Stimulated activated CD8-positive, alpha-beta memory T cell treated with anti-CD3 and anti-CD28 coated beads, Interleukin-7, amount 100 ng/mL, for 24 hours (primary cell): ENCODE measurements around the gene LEMD2.

ENCODE experiments used
- DNase-seq: peaks from one replicate; pipeline ENCODE4 v3.0.0-alpha.2; 2020; ENCODE audit warnings: low read depth

LEMD2 gene

DNA sequence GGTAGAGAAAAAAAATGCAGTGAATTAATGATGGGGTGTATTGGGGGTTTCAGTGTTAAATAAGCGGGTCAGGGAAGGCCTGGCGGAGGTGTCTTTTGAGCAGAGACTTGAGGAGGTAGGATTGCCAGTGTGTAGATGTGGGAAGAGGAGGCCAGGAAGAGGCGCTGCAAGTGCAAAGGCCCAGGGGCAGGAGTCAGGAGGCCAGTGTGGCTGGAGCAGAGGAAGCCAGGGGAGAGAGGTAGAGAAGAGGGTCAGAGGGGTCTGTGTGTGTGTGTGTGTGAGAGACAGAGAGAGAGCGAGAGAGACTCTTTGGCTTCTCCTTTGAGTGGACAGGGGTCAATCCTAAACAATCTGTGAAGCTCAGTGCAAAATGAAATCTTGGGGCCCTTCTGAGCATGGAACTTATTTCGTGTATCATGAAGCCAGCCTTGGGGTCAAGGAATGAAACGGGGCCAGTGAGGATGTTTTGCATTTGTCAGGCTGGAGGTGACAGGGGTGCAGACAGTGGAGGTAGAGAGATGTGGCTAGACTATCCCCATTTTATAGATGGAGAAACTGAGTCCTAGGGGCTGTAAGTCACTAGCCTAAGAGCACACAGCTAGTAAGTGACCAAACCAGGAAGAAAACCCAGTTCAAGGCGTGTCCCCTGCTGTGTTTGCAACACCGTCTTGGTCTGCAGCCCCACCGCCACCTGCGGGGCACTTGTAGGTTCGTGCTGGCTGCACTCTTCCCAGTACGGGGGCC is 32.5 kb downstream of the LEMD2 start:
- DNase-seq = no peak

- DNase-seq = no peak
Measured at GRCh38 chr6:33755070-33755869, 33.7 kb downstream of the LEMD2 start.

GRCh38 chr6:33754222-33754621 is 34.7 kb downstream of the LEMD2 start:
- DNase-seq = no peak

DNA sequence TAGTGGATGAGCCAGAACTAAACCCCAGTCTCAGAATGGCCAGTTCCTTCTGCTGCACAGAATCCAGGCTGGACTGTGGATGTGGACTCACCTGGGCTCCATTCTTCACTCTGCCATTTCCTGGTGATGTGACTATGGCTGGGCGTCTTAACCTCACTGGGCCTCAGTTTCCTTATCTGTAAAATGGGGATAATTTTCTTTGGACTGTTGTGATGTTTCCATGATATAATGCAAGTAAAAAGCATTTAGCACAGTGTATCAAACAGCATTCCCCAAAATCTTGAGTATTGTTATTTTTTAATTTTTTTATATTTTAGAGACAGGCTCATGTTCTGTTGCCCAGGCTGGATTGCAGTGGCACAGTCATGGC is 36.3 kb downstream of the LEMD2 start:
- no peak for DNase-seq

DNA sequence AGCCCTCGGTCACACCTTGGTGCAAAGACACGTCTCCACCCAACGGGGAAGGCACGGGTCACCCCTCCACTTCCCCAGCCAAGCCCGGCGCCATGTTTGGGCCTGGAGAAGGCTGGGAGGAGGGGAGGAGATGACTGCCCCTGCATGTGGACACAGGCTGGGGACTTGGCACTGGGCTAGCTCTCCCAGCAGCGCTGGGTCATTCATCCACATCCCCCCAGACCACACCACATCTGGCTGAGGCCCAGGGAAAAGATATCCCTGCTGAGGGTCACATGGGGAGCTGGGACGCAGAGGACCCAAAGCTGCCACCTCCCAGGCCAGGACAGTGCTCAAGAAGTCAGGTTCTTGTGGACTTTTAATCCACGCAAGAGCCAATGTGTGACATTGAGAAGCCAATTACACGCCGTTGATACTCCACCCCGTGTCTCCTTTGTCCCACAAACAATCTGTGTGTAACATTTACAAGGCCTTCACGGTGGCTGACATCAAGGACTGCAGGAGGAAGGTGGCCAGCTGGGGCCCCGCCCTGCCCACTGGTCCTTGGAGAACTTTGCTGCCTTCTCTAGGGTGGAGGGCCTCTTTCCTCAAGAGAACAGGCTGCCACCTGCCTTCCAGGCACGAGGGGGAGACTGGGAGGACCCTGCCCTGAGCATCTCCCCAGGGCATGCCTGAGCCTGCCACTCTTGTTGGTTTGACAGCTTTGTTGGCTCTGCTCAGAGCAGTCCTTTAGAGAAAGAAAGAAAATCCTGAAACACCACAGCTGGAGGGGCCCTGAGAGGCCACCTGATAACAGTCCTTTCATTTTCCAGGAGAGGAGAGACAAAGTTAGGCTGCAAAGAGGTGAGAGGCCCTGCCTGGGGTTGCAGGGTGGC is 36.9 kb downstream of the LEMD2 start:
- no peak for DNase-seq

GRCh38 chr6:33750244-33750991 is 38.5 kb downstream of the LEMD2 start:
- no peak for DNase-seq

- no peak for DNase-seq
Measured at GRCh38 chr6:33749401-33749800, 39.5 kb downstream of the LEMD2 start.

DNA sequence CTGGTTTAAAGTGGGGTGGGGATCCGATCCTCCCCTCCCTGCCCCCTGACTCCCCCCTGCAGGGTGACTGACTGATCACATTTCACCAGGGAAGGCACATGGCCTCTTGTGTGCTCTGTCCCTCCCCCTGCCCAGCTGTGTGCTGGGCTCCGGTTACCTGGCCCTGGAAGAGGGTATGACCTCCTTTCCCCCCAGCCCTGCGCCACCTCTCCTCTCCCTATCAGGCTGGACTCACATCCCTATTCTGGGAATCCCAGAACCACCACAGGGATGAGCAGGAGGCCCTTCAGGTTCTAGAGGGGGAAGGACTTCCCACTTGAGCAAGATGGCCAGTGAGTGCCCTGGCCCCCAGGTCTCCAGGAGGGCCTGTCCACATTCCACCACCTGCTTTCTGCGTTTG is 40.1 kb downstream of the LEMD2 start:
- DNase-seq = no peak

DNA sequence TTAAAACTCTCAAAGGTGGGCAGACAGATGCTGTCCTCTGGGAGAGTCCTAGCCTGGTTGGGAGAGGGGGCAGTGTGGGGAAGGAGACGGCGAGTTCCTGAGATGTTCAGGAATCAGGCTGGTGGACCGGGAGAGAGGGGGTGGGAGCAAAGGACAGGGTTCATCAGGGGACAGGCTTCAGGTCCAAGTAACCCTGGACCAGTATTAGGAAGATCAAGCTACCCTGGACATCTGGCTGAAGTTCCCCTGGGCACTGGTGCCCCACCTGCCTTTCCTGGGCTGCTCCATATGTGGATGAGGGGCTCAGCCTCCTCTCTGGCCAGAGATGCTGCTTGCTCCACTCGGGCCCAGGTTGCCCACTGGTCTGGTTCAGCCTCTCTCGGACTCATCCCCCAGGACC is 41.1 kb downstream of the LEMD2 start:
- DNase-seq = no peak

DNA sequence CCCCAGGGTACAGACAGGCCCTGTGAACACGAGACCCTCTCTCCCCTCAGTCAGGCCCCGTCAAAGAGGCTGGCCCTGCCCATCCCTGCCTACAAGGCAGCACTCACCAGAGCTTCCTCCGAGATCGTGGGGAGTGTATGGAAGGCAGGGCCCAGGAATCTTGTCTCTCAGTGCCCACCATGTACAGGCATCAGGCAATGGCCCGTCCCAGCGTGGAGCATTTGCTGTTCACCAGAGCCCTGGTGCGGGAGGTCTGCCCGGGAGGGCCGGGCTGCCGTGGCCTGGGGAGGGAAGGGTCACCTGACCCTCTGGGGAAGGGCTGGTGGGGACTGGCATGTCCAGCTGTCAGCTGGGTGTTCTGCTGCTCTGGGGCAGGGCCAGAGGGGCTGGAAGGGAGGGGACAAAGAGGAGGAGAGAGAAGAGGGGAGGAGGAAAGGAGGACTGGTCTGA is 42.3 kb downstream of the LEMD2 start, which contains the start of gene IP6K3:
TSS of gene IP6K3 (minus strand) at position 255 of the 450 bp plus-strand sequence. CDS start 11,429 bp downstream, outside the sequence.
- no peak for DNase-seq

DNA sequence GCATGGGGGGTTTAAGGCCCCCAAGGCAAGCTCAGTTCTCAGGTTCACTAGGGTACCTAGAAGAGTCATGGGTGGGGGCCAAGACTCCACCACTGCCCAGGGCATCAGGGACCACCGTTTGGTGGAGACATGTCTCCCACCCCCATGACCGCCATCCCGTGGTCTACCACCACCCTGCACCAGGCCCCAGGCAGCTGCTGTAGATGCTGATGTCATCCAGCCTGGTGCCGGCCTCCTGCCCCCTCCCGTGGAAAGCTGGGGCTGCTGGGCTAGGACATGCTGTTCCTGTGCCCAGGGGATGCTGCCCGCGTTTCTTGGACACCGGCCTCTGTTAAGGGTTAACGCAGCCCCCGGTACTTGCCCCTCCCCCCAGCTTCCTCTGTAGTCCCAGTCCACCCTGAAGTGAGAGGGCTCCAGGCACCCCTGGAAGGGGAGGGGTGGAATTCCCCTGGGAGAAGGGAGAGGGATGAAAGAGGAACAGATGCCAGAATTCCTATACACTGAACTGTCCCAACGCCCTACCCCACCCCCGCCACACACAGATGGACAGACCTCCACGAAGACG is 42.8 kb downstream of the LEMD2 start:
- no peak for DNase-seq

GRCh38 chr6:33745548-33745947 is 43.4 kb downstream of the LEMD2 start:
- no peak for DNase-seq

DNA sequence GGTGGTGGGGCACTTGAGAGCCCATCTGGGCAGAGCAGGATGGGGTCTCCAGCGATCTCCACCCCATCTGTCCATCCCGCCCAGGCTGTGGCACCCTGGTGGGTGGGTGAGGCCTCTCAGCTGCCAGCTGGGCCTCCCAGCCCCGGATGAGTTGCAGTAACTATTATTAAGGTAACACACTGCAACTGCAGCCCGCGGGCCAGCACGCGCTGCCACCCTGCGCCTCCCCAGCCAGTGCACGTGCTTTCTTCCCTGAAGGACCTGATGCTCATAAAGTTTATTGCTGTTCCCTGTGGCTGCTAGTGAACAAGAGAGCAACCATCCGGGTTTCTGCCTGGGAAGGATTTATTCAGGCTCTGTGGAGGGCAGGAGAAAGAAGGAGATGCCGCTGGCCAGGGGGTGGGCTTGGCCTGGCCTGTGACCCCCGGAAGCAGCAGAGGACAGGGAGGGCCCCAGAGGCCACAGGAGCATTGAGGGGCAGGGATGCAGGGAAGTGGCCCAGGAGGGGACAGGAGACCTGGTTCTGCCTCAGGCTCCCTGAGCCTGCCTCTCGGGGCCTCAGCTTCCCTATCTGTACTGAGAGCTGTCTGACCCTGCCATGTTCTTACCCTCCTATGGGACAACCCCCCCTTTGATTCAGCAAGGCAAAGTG is 43.9 kb downstream of the LEMD2 start:
- DNase-seq = no peak

DNA sequence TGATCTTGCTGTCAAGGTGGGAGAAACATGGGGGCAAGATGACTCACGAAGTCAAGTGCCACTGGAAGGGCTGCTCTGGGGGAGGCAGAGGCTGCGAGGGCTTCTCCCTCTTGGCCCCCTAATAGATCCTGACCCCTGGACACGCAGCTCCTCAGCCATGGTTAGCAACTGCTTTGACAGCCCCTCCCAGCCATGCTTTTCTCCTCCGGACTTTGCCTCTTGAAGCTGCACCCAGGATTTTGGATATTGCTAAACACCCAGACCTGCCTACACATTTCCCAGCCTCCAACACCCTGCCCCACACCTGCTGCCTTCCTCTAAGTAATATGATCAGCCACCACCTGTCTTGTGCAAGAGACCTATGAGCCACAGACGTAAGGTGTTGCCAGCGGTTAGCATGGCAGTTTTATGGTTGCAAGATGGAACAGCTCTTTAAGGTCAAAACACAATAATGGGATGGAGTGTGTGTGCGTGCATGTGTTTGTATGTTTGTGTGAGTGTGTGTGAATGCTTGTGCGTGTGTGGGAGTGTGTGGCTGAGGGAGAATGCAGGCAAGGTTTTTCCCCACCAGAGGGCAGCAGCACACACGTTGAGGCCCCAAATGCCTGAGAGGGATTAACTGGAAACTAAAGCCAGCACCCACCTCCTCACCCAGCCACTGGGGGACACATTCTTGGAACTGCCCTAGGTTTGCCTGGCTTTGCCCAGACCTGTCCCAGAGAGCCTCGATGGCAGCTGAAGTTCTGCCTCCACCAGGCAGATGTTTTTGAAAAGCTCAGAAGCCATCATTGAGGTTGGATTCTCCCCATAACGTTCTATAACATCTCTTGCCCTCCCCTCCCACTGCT is 44.7 kb downstream of the LEMD2 start:
- peak; percentile 54 for DNase-seq

GRCh38 chr6:33742837-33743236 is 46.1 kb downstream of the LEMD2 start:
- no peak for DNase-seq

DNA sequence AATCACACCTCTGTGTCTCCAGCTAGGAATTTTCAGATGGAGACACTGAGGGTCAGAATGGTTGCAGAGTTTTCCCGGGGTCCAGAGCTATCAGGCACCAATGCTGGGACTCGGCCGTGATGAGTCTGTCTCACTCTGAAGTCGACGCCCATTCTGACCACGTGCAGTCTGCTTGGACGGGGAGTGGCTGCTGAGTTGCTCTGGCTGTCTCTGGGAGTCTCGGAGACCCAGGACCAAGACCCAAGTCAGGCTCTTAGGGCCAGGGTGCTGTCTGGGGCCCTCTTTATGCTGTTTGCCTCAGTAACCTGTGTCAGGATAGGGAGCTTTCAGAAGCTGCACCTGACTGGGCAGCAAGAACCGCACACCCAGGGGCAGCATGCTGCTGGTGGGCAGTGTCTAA is 46.8 kb downstream of the LEMD2 start:
- DNase-seq = no peak

GRCh38 chr6:33740794-33741193 is 48.1 kb downstream of the LEMD2 start:
- DNase-seq = no peak

- DNase-seq = no peak
Measured at GRCh38 chr6:33740204-33740608, 48.7 kb downstream of the LEMD2 start.

- no peak for DNase-seq
Measured at GRCh38 chr6:33739571-33739970, 49.4 kb downstream of the LEMD2 start.

GRCh38 chr6:33738879-33739278 is 50.1 kb downstream of the LEMD2 start:
- DNase-seq = no peak
